DND-41 (cell line): ENCODE measurements around the gene OSBPL5.

Experiments used
- CTCF ChIP-seq: IDR thresholded peaks from 2 replicates; pipeline ENCODE4 v1.5.1; 2012; ENCODE audit warnings: borderline replicate concordance, low read length, moderate library complexity, mild to moderate bottlenecking; ENCODE audit not compliant: poor library complexity, severe bottlenecking; ENCODE audit errors: extremely low read depth
- EZH2 ChIP-seq: IDR thresholded peaks from 3 replicates; pipeline ENCODE4 v1.6.1; 2012; ENCODE audit warnings: borderline replicate concordance, low read depth, mild to moderate bottlenecking, moderate library complexity, low read length, inconsistent platforms; ENCODE audit not compliant: severe bottlenecking

GRCh38 chr11:3191586-3192324 lies 26.6 kb upstream of the OSBPL5 start:
- TF ChIP-seq CTCF (no peak), EZH2 (no peak)
